Parathyroid adenoma (tissue), 2 donors: ENCODE results near the gene RBMS3.

Source experiments
- H2AFZ ChIP-seq: fragments of 300-600 bp; sonication (generic); one replicate; pipeline ENCODE4 v1.7.0; 2017; ENCODE audit warnings: antibody characterized with exemption, mild to moderate bottlenecking
- H3K27ac ChIP-seq: fragments of 300-600 bp; sonication (generic); one replicate; pipeline ENCODE4 v1.7.0; 2017
- H3K27me3 ChIP-seq: fragments of 300-600 bp; sonication (generic); one replicate; pipeline ENCODE4 v1.7.0; 2017; ENCODE audit warnings: low read length; ENCODE audit not compliant: control insufficient read depth, insufficient read depth
- H3K36me3 ChIP-seq: fragments of 300-600 bp; sonication (generic); one replicate; pipeline ENCODE4 v1.7.0; 2017; ENCODE audit warnings: low read length; ENCODE audit not compliant: control insufficient read depth, insufficient read depth
- H3K4me1 ChIP-seq: fragments of 300-600 bp; sonication (generic); one replicate; pipeline ENCODE4 v1.7.0; 2017; ENCODE audit warnings: control low read depth
- H3K4me2 ChIP-seq: fragments of 300-600 bp; sonication (generic); one replicate; pipeline ENCODE4 v1.7.0; 2017; ENCODE audit warnings: low read length
- H3K4me3 ChIP-seq: fragments of 300-600 bp; sonication (generic); one replicate; pipeline ENCODE4 v1.7.0; 2017; ENCODE audit warnings: low read depth, low read length
- H3K79me2 ChIP-seq: fragments of 300-600 bp; sonication (generic); one replicate; pipeline ENCODE4 v1.7.0; 2017; ENCODE audit warnings: control low read depth
- H3K9ac ChIP-seq: fragments of 300-600 bp; sonication (generic); one replicate; pipeline ENCODE4 v1.7.0; 2017; ENCODE audit warnings: mild to moderate bottlenecking
- H3K9me3 ChIP-seq: fragments of 300-600 bp; sonication (generic); one replicate; pipeline ENCODE4 v1.7.0; 2017; ENCODE audit warnings: low read length; ENCODE audit not compliant: control insufficient read depth
- CTCF ChIP-seq: fragments of 300-600 bp; sonication (generic); IDR thresholded peaks from one replicate; pipeline ENCODE4 v1.7.0; 2017; ENCODE audit warnings: antibody characterized with exemption, mild to moderate bottlenecking
- donor health status: primary hyperparathyroidism.

RBMS3 gene

GRCh38 chr3:29763115-29763514 lies 482.2 kb downstream of the RBMS3 start:
- no peak overlapping the region for H3K4me2 ChIP-seq
- H3K9me3 ChIP-seq: no peaks in the 10 kb centered on the region
- H3K79me2 ChIP-seq: no peaks in the 10 kb centered on the region
- peaks cover 12% of the 10 kb centered on the region for H3K4me1 ChIP-seq
- no peak for TF ChIP-seq CTCF
- no peaks in the 10 kb centered on the region for H3K27me3 ChIP-seq
- H2AFZ ChIP-seq: no peak overlapping the region
- H3K9ac ChIP-seq: no peak overlapping the region
- H3K27ac ChIP-seq: no peak overlapping the region
- H3K36me3 ChIP-seq: no peaks in the 10 kb centered on the region
- no peak overlapping the region for H3K4me3 ChIP-seq

- no peak overlapping the region for H2AFZ ChIP-seq
- no peak for TF ChIP-seq CTCF
- peaks cover 3% of the 10 kb centered on the region for H3K4me1 ChIP-seq
- H3K4me3 ChIP-seq: no peak overlapping the region
- no peak overlapping the region for H3K4me2 ChIP-seq
- H3K79me2 ChIP-seq: no peaks in the 10 kb centered on the region
- no peak overlapping the region for H3K27ac ChIP-seq
- no peaks in the 10 kb centered on the region for H3K36me3 ChIP-seq
- H3K9me3 ChIP-seq: no peaks in the 10 kb centered on the region
- no peaks in the 10 kb centered on the region for H3K27me3 ChIP-seq
- no peak overlapping the region for H3K9ac ChIP-seq
Measured at GRCh38 chr3:29764041-29764440, 483.2 kb downstream of the RBMS3 start.

- no peak overlapping the region for H2AFZ ChIP-seq
- H3K27ac ChIP-seq: no peak overlapping the region
Measured at GRCh38 chr3:29764603-29765254, 483.9 kb downstream of the RBMS3 start.

GRCh38 chr3:29771602-29772001 lies 490.7 kb downstream of the RBMS3 start:
- Histone ChIP-seq H3K9ac (no peak overlapping the region), H3K9me3 (no peaks in the 10 kb centered on the region), H3K27me3 (no peaks in the 10 kb centered on the region), H3K27ac (no peak overlapping the region), H3K4me3 (no peak overlapping the region), H3K4me1 (no peaks in the 10 kb centered on the region), H3K4me2 (no peak overlapping the region), H3K79me2 (no peaks in the 10 kb centered on the region), H3K36me3 (no peaks in the 10 kb centered on the region), H2AFZ (no peak overlapping the region)
- no peak for TF ChIP-seq CTCF

More at GRCh38 chr3:29764603-29765254, 483.9 kb downstream of the RBMS3 start:
- Histone ChIP-seq H3K79me2 (no peaks in the 10 kb centered on the region), H3K9ac (no peak overlapping the region), H3K27me3 (no peaks in the 10 kb centered on the region), H3K4me1 (no peaks in the 10 kb centered on the region), H3K4me3 (no peak overlapping the region), H3K36me3 (no peaks in the 10 kb centered on the region), H3K4me2 (no peak overlapping the region), H3K9me3 (no peaks in the 10 kb centered on the region)
- peak; percentile 59 for TF ChIP-seq CTCF

GRCh38 chr3:29772436-29772835 lies 491.6 kb downstream of the RBMS3 start:
- Histone ChIP-seq H3K4me3 (no peak overlapping the region), H3K36me3 (no peaks in the 10 kb centered on the region), H3K79me2 (no peaks in the 10 kb centered on the region), H3K27me3 (no peaks in the 10 kb centered on the region), H3K4me2 (no peak overlapping the region), H3K27ac (no peak overlapping the region), H3K9ac (no peak overlapping the region), H3K9me3 (no peaks in the 10 kb centered on the region), H3K4me1 (no peaks in the 10 kb centered on the region), H2AFZ (no peak overlapping the region)
- no peak for TF ChIP-seq CTCF
